GM18511 (cell line): ENCODE measurements around the gene ARHGAP9.
A peak's percentile ranks its signal among the peaks of the same experiment; 100 is the strongest.
"Not testable (repeated sequence)": the region's sequence is repeated elsewhere in the genome, so short reads cannot be mapped to it uniquely, and the experiment has no call there.

Experiments
- ATAC-seq: cut with Tn5 transposase; IDR thresholded peaks from one replicate; pipeline ENCODE4 v1.9.1; 2021; ENCODE audit warnings: mild to moderate bottlenecking, moderate library complexity; ENCODE audit not compliant: unreplicated experiment

The ARHGAP9 gene

GRCh38 chr12:57439762-57440266 lies 39.9 kb downstream of the ARHGAP9 start:
- ATAC-seq, result no peak

DNA sequence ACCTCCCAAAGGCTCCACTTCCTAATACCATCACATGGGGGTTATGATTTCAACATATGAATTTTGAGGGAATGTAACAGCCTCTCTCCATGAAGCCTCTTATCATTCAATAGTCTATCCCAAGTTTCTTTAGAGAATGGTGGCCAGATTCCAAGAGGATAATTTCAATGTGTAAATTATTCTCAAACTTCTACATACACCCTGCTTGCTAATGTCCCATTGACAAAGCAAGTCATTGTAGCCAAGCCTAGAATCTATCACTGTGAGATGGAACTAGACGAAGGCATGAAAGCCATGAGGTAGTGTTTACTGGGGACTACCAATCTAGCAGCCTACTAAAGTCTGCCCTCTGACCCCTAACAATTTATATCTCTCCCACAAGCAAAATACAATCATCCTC lies 41.3 kb downstream of the ARHGAP9 start:
- ATAC-seq, result no peak

DNA sequence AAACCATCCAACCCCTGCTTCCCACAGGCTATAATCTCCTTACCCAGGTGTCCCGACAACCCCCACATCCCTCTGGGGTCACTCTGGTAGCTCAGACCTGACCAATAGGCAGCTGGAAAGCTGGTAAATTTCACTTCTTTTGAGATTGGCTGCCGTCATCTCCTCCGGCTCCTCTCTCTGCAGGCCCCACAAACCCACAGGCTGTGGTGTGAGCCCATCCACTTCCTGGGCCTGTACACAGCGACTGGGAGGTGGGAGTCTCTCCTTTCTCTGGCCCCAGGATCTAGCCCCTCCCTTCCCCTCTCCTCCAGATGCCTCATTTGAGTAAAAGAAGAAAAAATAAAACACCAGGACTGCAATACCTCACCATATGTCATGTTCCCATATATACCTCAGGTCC lies 44.4 kb downstream of the ARHGAP9 start:
- no peak for ATAC-seq

- no peak for ATAC-seq
Observed at GRCh38 chr12:57434517-57435223, 45.0 kb downstream of the ARHGAP9 start, which contains the start of gene INHBC. Gene INHBC, plus strand, starts transcription at chr12:57434784. Its CDS starts 103 bp downstream, at chr12:57434887.

- ATAC-seq, result no peak
Observed at GRCh38 chr12:57433370-57433769, 46.3 kb downstream of the ARHGAP9 start.

GRCh38 chr12:57431654-57432188 lies 47.9 kb downstream of the ARHGAP9 start:
- no peak for ATAC-seq

- ATAC-seq, result peak; percentile 96
Observed at GRCh38 chr12:57430931-57431566, 48.6 kb downstream of the ARHGAP9 start, which contains the start of gene R3HDM2. Gene R3HDM2, minus strand, starts transcription at chr12:57431043. Its CDS starts 120,615 bp downstream, at chr12:57310428.

DNA sequence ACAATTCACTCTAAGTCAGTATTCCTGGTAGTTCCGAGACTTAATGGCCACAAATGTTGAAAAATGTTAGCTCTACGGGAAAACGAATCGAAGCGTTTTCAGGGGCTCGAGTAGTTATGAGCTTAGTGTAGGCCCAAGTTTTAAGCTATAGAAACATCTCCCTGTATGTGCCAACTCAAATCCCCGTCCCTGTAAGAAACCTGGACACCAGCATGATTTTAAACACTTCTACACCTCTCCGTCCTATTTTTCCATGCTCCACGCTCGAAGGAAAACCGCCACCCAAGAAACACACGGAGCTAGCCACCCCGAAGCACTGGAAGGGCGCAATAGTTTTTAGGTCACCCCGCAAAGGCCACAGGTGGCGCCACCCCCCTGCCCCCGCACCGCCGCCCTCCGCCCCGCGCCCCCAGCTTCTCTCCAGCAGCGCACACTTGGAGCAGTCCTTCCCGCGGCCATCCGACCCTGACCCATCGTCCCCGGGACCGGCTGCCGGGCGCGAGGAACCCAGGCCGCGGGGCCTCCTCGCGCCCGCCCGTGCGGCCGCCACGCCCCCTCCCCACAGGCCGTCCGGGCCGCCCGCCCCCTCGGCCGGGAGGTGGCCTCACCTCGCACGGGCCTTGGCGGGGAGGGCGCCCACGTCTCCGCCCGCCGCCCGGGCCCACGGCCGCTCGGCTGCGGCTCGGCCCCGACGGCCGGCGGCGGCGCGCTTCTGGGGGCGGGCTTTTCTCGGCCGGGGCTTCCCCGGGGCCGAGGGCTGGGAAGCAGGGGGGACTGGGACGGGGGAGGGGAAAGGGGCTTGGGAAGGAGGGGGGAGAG lies 49.3 kb downstream of the ARHGAP9 start:
- ATAC-seq, result peak; percentile 58

DNA sequence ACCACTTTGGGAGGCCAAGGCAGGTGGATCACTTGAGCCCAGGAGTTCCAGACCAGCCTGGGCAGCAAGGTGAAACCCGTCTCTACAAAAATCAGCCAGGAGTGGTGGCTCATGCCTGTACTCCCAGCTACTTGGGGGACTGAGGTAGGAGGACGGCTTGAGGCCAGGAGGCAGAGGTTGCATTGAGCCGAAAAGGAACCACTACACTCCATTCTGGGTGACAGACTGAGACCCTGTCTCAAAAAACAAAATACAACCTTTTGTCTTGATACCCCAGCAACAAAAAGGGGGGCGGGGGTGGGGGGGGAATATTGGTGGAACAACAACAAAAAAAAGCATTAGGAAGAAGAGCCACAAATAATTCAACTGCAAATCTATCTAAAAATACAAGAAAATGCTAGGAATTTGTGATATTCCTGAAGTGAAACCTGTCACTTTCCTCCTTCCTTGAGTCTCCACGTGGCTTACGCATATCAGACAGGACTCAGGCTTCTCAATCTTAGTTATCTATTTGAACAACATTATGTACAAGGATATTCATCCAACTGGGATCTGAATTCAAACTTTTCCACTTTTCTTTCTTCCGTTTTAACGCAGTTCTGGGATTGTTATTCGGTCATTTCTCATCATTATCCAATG lies 50.1 kb downstream of the ARHGAP9 start:
- no peak for ATAC-seq

DNA sequence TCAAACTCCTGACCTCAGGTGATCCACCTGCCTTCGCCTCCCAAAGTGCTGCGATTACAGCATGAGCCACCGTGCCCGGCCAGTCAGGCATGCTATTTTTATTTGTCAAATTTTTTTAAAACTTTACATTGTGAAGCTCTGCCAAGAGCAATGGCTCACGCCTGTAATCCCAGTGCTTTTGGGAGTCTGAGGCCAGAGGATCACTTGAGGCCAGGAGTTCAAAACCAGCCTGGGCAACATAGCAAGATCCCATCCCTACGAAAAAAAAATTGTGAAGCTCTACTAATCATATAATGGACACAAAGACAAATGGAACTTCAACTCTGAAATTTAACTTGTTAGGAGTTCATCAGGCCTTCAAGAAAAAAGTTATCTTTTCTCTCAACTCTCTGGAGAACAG lies 50.7 kb downstream of the ARHGAP9 start:
- ATAC-seq, result no peak

GRCh38 chr12:57426948-57427347 lies 52.7 kb downstream of the ARHGAP9 start:
- not testable (repeated sequence) for ATAC-seq
